HepG2 (cell line): ENCODE measurements around the gene TBX10.

Experiments used
- CREM ChIP-seq, 2 experiments: sonication (generic) in 1 of 2; formaldehyde crosslinking in 1 of 2; IDR thresholded peaks; 2 replicates each; pipeline versions ENCODE4 v1.4.0 to v1.6.1; 2016 to 2020; ENCODE audit warnings: antibody characterized with exemption in 1 of 2, mild to moderate bottlenecking in 1 of 2, missing genetic modification reagents in 1 of 2
- EZH2 ChIP-seq: conservative IDR thresholded peaks from 2 replicates; pipeline ENCODE4 v1.6.1; 2012; ENCODE audit warnings: mild to moderate bottlenecking, low read depth, low read length, moderate library complexity
- HNRNPUL1 ChIP-seq: fragments of 200-400 bp; formaldehyde crosslinking; IDR thresholded peaks from 2 replicates; pipeline ENCODE4 v1.6.1; 2017; ENCODE audit warnings: low read depth, mild to moderate bottlenecking, low read length, moderate library complexity
- MIXL1 ChIP-seq: IDR thresholded peaks from 2 replicates; pipeline ENCODE4 v1.6.1; 2016
- ZBTB1 ChIP-seq: sonication (generic); formaldehyde crosslinking; IDR thresholded peaks from 2 replicates; pipeline ENCODE4 v1.4.0; 2020; ENCODE audit warnings: missing genetic modification reagents, borderline replicate concordance
- TF ChIP-seq, protein P1 (sequence below): IDR thresholded peaks from 2 replicates; pipeline ENCODE4 v1.6.1; 2016; ENCODE audit warnings: control low read depth

DNA sequence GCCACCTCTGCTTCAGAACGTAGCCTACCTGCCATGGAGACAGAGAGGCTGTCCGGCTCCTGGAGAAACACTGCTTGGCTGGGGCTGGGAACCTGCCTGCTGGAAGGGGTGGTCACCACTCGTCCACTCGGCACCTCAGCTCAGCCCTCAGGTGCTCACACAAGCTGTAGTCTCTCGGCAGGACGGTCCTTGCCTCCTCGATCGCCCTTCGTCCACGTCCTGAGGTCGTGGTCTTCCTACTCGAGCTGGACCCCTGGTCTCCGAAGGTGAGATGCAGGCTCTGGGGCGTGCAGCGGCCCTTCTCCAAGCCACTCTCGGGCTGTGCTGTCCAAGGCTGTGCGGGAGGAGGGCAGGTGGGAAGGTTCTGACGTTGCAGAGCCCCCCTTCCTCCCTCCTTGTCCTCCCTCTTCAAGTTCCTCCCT, at the start of gene TBX10:
- no peak for TF ChIP-seq MIXL1
- no peak for TF ChIP-seq EZH2
- TF ChIP-seq, protein P1, sequence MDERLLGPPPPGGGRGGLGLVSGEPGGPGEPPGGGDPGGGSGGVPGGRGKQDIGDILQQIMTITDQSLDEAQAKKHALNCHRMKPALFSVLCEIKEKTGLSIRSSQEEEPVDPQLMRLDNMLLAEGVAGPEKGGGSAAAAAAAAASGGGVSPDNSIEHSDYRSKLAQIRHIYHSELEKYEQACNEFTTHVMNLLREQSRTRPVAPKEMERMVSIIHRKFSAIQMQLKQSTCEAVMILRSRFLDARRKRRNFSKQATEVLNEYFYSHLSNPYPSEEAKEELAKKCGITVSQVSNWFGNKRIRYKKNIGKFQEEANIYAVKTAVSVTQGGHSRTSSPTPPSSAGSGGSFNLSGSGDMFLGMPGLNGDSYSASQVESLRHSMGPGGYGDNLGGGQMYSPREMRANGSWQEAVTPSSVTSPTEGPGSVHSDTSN (CRISPR knock-in tag): no peak
- no peak for TF ChIP-seq CREM (IDR thresholded peaks at IDR 0.05)
- TF ChIP-seq CREM (CRISPR knock-in tag; IDR thresholded peaks at IDR 0.05): no peak
- TF ChIP-seq ZBTB1 (CRISPR knock-in tag): no peak
- no peak for TF ChIP-seq HNRNPUL1
